Stimulated activated CD8-positive, alpha-beta memory T cell treated with anti-CD3 and anti-CD28 coated beads, Interleukin-4, amount 100 ng/mL, for 48 hours (primary cell): ENCODE results near the gene SUGP2.

Experiments
- DNase-seq: peaks from one replicate; pipeline ENCODE4 v3.0.0-alpha.2; 2020

SUGP2 gene

DNA sequence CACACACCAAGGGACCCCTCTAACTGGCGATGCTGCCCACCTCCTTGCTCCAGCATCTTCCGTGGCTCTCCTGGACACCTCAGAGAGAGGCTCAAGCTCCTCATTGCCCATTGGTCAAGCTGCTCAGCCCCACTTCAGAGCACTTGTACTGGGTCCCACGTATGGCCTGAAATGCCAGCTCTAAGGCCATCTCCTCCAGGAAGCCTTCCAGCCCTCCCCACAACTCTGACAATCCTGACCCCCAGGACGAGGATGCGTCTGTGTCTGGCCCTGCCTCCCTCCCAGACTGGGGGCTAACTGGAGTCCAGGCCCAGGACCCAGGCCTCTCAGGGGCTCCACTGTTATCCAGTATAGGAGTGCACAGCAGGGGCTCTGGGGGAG lies 84.4 kb downstream of the SUGP2 start:
- DNase-seq = no peak

DNA sequence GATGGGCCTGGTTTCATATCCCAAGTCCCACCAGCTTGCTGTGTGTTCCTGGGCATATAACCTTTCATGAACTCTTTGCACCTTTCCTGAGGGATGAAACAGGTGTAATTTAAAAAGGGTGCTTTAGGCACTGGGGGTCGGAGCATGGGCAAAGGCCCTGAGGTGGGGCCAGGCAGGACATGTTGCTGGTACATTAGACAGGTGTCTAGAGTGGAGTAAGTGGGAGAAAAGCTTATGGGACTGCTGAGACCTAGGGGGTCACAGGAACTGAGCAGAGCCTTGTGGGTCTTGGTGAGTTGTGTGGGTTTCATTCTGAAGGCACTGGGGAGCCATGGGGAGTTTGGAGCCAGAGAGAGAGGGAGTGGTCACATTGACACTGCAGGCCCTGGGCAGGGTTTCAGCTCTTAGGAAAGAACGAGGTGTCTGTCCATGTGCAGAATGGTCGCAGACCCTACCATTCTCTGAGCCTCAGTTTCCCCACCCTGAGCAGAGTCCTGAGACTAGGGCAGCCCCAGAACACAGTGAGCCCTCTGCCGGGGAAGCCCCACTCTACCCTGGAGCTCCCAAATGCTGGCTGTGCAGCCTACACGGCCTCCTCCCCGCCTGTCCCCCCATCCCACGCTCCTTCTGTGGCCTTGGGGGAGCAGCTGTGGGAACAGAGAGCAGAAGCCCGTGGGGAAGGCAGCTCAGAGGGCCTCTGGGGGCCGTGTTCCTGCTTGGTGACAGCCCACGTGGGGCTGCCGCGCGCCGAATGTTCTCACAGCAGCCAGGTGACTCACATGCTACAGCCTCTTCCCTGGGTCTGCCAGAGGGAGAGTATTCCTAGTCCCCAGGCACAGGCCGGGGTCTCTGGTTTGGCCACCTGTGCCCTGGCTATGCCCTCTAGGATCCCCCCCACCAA lies 85.0 kb downstream of the SUGP2 start:
- no peak for DNase-seq

DNA sequence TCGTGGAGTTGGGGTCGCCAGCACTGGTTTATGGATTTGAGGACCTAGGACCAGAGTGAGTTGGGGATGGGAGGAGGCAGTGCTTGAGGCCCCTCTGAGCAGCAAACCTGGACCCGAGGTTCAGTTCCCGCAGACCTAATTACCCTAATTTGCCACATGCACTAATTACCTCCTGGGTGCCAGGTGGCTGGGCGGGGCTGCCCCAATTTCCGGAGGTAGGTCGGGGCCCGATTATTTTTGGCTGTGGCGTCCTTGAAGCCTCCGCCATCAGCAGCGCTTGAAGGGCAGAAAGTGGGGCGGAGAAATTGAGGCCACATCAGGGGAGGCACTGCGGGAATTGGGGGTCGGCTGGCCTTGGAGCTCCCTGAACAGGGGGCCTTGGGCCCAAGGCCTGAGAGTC lies 86.4 kb downstream of the SUGP2 start:
- no peak for DNase-seq

DNA sequence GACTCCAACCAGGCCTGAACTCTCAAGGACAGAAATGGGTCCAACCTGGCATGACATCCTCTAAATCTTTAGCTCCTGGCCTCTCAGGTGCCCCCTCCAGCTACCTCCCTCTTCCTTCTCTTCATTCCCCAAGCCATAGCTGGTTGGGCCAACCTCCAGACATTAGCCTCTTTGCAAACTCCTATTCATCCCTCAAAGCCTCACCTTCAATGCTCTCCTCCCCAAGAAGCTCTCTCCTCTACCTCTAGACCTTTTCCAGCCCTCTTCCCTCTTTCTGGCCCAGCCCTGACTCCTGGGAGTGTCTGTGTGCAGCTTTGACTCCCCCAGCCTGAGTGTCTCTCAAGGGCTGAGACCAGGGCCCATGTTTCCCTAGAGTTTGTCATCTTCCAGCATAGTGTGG lies 87.0 kb downstream of the SUGP2 start:
- no peak for DNase-seq

DNA sequence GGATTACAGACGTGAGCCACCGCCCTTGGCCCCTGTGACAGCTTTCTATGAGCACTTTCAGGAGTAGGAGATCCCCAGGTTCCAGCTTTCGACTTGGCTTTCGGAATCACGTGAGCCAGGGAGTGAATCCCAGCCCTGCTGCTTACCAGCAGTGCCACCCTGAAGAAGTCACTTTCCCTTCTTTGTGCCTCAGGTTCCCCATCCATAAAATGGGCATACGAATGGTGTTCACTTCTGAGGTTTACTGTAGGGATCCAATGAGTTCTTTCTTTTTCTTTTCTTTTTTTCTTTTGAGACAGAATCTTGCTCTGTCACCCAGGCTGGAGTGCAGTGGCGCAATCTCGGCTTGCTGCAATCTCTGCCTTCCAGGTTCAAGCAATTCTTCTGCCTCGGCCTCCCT lies 88.0 kb downstream of the SUGP2 start:
- DNase-seq = no peak

DNA sequence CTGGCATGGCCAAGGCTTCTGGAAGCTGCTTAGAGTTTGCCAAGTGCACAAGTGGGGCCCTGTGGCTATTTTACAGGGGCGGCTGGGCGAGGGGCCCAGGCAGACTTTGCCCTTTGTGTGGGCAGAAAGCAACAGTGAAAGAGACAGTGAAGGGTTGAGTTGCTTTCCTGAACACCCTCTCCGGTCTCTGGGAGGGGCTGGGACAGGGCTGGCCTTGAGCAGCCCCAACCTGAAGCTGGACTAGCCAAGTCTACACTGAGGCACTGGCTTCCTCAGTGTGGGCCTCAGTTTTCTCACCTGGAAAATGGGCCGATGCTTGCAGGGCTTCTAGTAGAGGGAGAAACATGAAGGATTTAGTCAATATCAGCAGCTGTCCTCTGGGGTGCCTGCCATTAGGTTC lies 89.9 kb downstream of the SUGP2 start:
- DNase-seq = no peak

DNA sequence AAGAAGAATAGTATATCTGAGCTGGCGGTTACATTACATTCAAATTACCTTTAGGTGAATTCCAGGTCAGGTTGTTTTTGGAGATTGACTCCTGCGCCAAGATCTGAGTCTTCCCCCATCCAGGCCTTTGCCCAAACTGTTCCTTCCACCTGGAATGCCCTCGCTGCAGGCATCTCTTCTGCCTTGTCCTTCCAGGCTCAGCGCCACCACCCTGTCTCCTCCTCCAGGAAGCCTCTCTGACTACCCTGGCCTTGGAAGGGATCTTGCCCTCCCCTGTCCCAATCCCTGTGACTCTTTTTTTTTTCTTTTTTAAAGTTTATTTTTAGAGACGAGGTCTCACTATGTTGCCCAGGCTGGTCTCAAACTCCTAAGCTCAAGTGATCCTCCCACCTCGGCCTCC lies 90.6 kb downstream of the SUGP2 start:
- DNase-seq = no peak

DNA sequence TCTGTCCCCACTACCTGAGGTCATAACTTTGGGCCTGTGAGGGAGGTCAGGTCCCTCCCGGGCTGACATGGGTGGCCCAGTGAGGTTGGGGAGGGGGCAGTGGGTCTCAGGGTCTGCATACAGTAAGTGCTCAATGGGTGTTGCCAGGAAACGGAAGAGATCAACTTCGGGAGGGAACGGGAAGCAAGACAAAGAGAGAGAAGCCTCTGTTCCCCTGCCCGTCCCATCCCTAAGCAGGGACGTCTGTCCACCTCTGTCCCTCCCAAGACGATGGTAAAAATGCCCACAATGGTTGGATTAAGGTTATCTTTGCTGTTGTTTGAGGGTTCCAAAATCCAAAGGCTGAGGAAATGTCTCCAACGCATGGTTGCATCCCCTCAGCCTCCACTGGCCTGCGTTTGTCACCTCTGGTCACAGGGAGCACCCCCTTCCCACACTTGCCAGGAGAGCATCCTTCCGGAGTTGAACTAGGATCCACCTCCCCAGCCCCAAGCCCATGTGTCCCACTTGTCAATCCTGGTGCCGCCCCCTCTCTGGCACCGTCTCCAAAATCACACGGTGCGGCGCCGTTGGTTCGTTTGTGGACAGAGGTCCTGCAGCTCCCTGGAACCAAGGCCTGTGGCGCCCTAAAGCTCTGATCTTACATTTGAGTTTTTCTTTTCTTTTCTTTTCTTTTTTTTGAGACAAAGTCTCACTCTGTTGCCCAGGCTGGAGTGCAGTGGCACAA lies 91.5 kb downstream of the SUGP2 start:
- DNase-seq = no peak
